DOHH2 (cell line): ENCODE data around the gene ACSF3.

Experiments used
- H3F3A ChIP-seq: fragments of 200-600 bp; sonication (generic), shearing (Covaris generic); 2 replicates; pipeline ENCODE4 v1.6.0; 2016; ENCODE audit warnings: antibody characterized with exemption, mild to moderate bottlenecking; ENCODE audit not compliant: control insufficient read depth, insufficient read depth
- H3K27ac ChIP-seq: fragments of 200-600 bp; sonication (generic); 2 replicates; pipeline ENCODE4 v1.5.1; 2014; ENCODE audit warnings: low read depth, mild to moderate bottlenecking, low read length, moderate library complexity
- H3K27me3 ChIP-seq: fragments of 200-600 bp; sonication (generic); 2 replicates; pipeline ENCODE4 v1.6.1; 2014; ENCODE audit warnings: mild to moderate bottlenecking, low read length, mixed read lengths; ENCODE audit not compliant: control insufficient read depth
- H3K36me3 ChIP-seq: fragments of 200-600 bp; sonication (generic); 2 replicates; pipeline ENCODE4 v1.6.1; 2014; ENCODE audit warnings: mild to moderate bottlenecking, low read length, moderate library complexity, mixed read lengths; ENCODE audit not compliant: control insufficient read depth
- H3K4me1 ChIP-seq: fragments of 200-600 bp; sonication (generic); 2 replicates; pipeline ENCODE4 v1.6.1; 2014; ENCODE audit warnings: mild to moderate bottlenecking, low read length, mixed read lengths; ENCODE audit not compliant: control insufficient read depth
- H3K4me2 ChIP-seq: fragments of 200-600 bp; sonication (generic); 2 replicates; pipeline ENCODE4 v1.6.0; 2014; ENCODE audit warnings: mild to moderate bottlenecking, low read length, moderate library complexity
- H3K4me3 ChIP-seq: fragments of 200-600 bp; sonication (generic); 2 replicates; pipeline ENCODE4 v1.5.1; 2014; ENCODE audit warnings: mild to moderate bottlenecking, low read length, mixed read lengths
- H3K79me2 ChIP-seq: fragments of 200-600 bp; sonication (generic); 2 replicates; pipeline ENCODE4 v1.6.1; 2014; ENCODE audit warnings: mild to moderate bottlenecking, low read length, mixed read lengths; ENCODE audit not compliant: control insufficient read depth
- H3K9me2 ChIP-seq: fragments of 200-600 bp; sonication (generic); replicated peaks from 2 replicates; pipeline ENCODE4 v1.6.1; 2014; ENCODE audit warnings: mild to moderate bottlenecking, low read length, mixed read lengths; ENCODE audit not compliant: control insufficient read depth
- H3K9me3 ChIP-seq: fragments of 200-600 bp; sonication (generic); 2 replicates; pipeline ENCODE4 v1.6.1; 2014; ENCODE audit warnings: antibody characterized with exemption, low read length, mixed read lengths; ENCODE audit not compliant: control insufficient read depth, insufficient read depth
- H4K20me1 ChIP-seq: fragments of 200-600 bp; sonication (generic); 2 replicates; pipeline ENCODE4 v1.6.0; 2014; ENCODE audit warnings: low read depth, mild to moderate bottlenecking, antibody characterized with exemption, low read length, moderate library complexity; ENCODE audit not compliant: control insufficient read depth, insufficient read depth
- CTCF ChIP-seq: fragments of 200-600 bp; sonication (generic); IDR thresholded peaks from one replicate; pipeline ENCODE4 v1.5.1; 2014; ENCODE audit warnings: antibody characterized with exemption, mild to moderate bottlenecking, low read depth, low read length; ENCODE audit not compliant: poor library complexity, severe bottlenecking
- EZH2phosphoT487 ChIP-seq: fragments of 200-600 bp; sonication (generic); IDR thresholded peaks from 2 replicates; pipeline ENCODE4 v1.6.1; 2017; ENCODE audit warnings: borderline replicate concordance, mild to moderate bottlenecking, antibody characterized with exemption, low read length, moderate library complexity, mixed read lengths

The ACSF3 gene

DNA sequence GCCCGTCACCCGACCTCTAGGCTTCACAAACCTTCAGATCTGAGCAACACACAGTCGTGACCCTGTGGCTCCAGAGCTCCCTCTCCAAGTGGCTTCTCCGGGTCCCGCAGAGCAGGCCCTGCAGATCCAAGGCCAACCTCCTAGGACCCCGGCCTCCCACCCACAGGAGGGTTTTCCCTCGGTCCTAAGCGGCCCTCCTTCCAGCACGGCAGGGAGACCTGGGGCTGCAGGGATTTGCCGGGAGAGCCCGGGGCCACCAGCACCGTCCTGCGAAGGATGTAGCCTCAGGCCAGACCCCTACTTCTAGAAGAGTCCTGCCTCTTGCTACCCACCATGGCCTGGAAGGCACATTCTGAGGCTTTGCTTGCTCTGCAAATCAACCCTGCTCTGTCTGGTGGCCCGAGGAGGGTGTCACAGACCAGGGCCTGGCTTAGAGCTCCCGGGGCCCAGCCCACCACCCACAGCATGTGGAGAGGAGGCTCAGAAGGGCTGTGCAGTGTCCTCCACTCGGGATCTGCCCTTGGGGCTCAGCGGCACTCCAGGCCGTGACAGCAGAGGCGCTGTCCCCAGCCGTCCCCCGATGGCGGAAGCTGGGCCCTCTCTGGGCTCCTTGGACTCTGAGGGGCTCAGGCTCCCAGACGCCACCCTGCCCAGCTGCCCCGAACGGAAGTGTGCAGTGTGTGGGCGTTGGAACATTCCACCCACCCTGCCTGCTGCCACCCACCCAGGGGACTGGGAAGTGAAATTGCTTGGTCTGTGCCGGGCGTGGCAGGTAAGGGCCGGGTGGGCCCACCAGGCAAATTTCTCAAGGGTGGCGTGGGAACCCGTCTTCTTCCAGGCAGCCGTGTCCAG is 28.8 kb upstream of the ACSF3 start:
- Histone ChIP-seq H3K79me2 (no peaks in the 10 kb centered on the region), H4K20me1 (no peaks in the 10 kb centered on the region), H3F3A (peaks cover 9% of the 10 kb centered on the region), H3K4me1 (peaks cover 85% of the 10 kb centered on the region), H3K9me2 (no peaks in the 10 kb centered on the region), H3K9me3 (no peaks in the 10 kb centered on the region), H3K4me2 (peak overlapping the region; percentile 61), H3K27ac (peak overlapping the region; percentile 42; the same call in 1 of the 2 replicates), H3K36me3 (no peaks in the 10 kb centered on the region), H3K4me3 (peak overlapping the region; percentile 69), H3K27me3 (no peaks in the 10 kb centered on the region)
- no peak for TF ChIP-seq EZH2phosphoT487
- peak; percentile 26 for TF ChIP-seq CTCF

DNA sequence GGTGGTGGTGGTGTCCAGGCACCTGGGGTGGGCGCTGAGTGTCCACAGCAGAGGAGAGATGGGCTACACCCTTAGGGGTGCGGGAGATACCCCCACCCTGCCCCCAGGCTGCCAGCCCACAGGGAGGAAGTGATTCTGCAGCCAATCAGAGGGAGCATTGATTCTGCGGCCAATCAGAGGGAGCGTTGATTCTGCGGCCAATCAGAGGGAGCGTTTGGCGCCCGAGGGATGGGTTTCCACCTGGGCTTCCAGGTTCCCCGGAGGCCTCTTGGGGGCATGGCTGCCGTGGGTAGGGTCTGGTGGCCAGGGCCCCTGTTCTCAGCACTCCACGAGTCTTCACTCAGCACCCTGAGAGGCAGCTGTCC is 28.2 kb upstream of the ACSF3 start:
- Histone ChIP-seq H3K79me2 (no peaks in the 10 kb centered on the region), H4K20me1 (no peaks in the 10 kb centered on the region), H3K9me3 (no peaks in the 10 kb centered on the region), H3F3A (peaks cover 3% of the 10 kb centered on the region), H3K4me2 (peak overlapping the region; percentile 61), H3K9me2 (no peaks in the 10 kb centered on the region), H3K27me3 (no peaks in the 10 kb centered on the region), H3K27ac (peak overlapping the region; percentile 42; the same call in 1 of the 2 replicates), H3K4me1 (peaks cover 79% of the 10 kb centered on the region), H3K4me3 (peak overlapping the region; percentile 69), H3K36me3 (no peaks in the 10 kb centered on the region)
- TF ChIP-seq CTCF = no peak
- TF ChIP-seq EZH2phosphoT487 = no peak

GRCh38 chr16:89066721-89067120 is 26.9 kb upstream of the ACSF3 start:
- Histone ChIP-seq H3K4me3 (peak overlapping the region; percentile 49; the same call in 1 of the 2 replicates), H3K79me2 (no peaks in the 10 kb centered on the region), H3K4me2 (peak overlapping the region; percentile 61), H3K9me2 (no peaks in the 10 kb centered on the region), H4K20me1 (no peaks in the 10 kb centered on the region), H3F3A (no peaks in the 10 kb centered on the region), H3K27ac (no peak overlapping the region), H3K4me1 (peaks cover 67% of the 10 kb centered on the region), H3K36me3 (no peaks in the 10 kb centered on the region), H3K9me3 (no peaks in the 10 kb centered on the region), H3K27me3 (no peaks in the 10 kb centered on the region)
- no peak for TF ChIP-seq CTCF
- TF ChIP-seq EZH2phosphoT487 = no peak
